Measurements from ENCODE around the gene USP17L11. TPM values are rescaled to one million over a fixed set of nuclear protein-coding genes. Genes with fewer than 3 reads are reported as not detected.
"Not testable (repeated sequence)": the region's sequence is repeated elsewhere in the genome, so short reads cannot be mapped to it uniquely, and the experiment has no call there.

The USP17L11 gene
- total RNA-seq, 1 donor from 2014 or later = not detected

DNA sequence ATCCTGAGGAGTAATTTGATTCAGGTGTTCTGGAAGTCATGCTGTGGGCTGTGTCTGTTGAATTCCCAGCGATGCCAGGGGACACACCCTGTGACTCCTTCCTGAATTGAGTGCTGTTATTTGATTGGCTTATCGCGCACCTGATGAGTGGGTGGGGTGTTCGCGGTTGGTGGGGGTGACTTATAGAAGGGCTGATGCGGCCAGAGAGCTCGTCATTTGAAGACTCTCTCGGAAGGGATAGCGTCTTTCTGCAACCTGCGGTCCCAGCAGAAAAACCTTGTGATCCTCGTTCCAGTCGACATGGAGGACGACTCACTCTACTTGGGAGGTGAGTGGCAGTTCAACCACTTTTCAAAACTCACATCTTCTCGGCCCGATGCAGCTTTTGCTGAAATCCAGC is 42.6 kb downstream of the USP17L11 start, which contains the start of gene USP17L20:
USP17L20 (plus strand) TSS at position 301 of the 400 bp plus-strand sequence; CDS start at position 301, 0 bp downstream.
- intact Hi-C loops (cut with micrococcal nuclease); DNase-seq; H3K36me3 ChIP-seq; H3K9me3 ChIP-seq (replicated peaks); H3K4me3 ChIP-seq; H3K27me3 ChIP-seq (ENCODE audit: low read depth); H3K27ac ChIP-seq (replicated peaks); H3K4me1 ChIP-seq: not testable (repeated sequence)

DNA sequence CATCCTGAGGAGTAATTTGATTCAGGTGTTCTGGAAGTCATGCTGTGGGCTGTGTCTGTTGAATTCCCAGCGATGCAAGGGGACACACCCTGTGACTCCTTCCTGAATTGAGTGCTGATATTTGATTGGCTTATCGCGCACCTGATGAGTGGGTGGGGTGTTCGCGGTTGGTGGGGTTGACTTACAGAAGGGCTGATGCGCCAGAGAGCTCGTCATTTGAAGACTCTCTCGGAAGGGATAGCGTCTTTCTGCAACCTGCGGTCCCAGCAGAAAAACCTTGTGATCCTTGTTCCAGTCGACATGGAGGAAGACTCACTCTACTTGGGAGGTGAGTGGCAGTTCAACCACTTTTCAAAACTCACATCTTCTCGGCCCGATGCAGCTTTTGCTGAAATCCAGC is 47.4 kb downstream of the USP17L11 start, which contains the start of gene USP17L21:
USP17L21 (plus strand) TSS at position 301 of the 400 bp plus-strand sequence; CDS start at position 301, 0 bp downstream.
- H3K4me3 ChIP-seq; H3K4me1 ChIP-seq; H3K9me3 ChIP-seq (replicated peaks); intact Hi-C loops (cut with micrococcal nuclease); DNase-seq; H3K27me3 ChIP-seq (ENCODE audit: low read depth); H3K36me3 ChIP-seq; H3K27ac ChIP-seq (replicated peaks): not testable (repeated sequence)

Other genes with a start within 250 kb of the USP17L11 start
- gene FAM90A26, start 45.0 kb upstream of the USP17L11 start, total RNA-seq = not detected
- not detected for gene USP17L10, start 4.7 kb upstream of the USP17L11 start, total RNA-seq
- gene USP17L12, start 4.7 kb downstream of the USP17L11 start, total RNA-seq = not detected
- not detected for gene USP17L13, start 9.5 kb downstream of the USP17L11 start, total RNA-seq
- gene USP17L15, start 19.0 kb downstream of the USP17L11 start, total RNA-seq = not detected
- gene USP17L17, start 28.5 kb downstream of the USP17L11 start, total RNA-seq = not detected
- gene USP17L18, start 33.2 kb downstream of the USP17L11 start, total RNA-seq = not detected
- gene USP17L19, start 38.0 kb downstream of the USP17L11 start, total RNA-seq = not detected
- gene USP17L20, start 42.7 kb downstream of the USP17L11 start, total RNA-seq = not detected
- not detected for gene USP17L21, start 47.5 kb downstream of the USP17L11 start, total RNA-seq
- not detected for gene USP17L22, start 52.2 kb downstream of the USP17L11 start, total RNA-seq
- not detected for gene USP17L24, start 109.8 kb downstream of the USP17L11 start, total RNA-seq
- not detected for gene USP17L25, start 114.5 kb downstream of the USP17L11 start, total RNA-seq
- gene USP17L26, start 119.3 kb downstream of the USP17L11 start, total RNA-seq = not detected
- not detected for gene USP17L5, start 124.0 kb downstream of the USP17L11 start, total RNA-seq
- gene USP17L27, start 128.7 kb downstream of the USP17L11 start, total RNA-seq = not detected
- gene USP17L28, start 133.5 kb downstream of the USP17L11 start, total RNA-seq = not detected
- not detected for gene USP17L29, start 138.2 kb downstream of the USP17L11 start, total RNA-seq
- gene USP17L30, start 147.7 kb downstream of the USP17L11 start, total RNA-seq = not detected
- not detected for gene DEFB131A, start 229.0 kb downstream of the USP17L11 start, total RNA-seq